Measurements from ENCODE around the gene CORO2A. TPM values are rescaled to one million over a fixed set of nuclear protein-coding genes. Genes with fewer than 3 reads are reported as not detected.

Gene CORO2A
- total and polyA plus RNA-seq, 2 of the 4 experiments (the other 2 are of a cell fraction): 1.9 to 2.2 TPM

GRCh38 chr9:98132806-98133631 is 59.4 kb downstream of the CORO2A start:
- BruUV-seq (replicated peaks): no TSS peak
- no peak overlapping the region for H2BK120ac ChIP-seq (ENCODE audit: low read depth, low read length)
- POLR2A ChIA-PET (ENCODE audit: unreplicated experiment): no interaction called here
- H3K79me1 ChIP-seq (ENCODE audit: low read depth in 1 of 2, low read length in 2 of 2): no peaks in the 10 kb centered on the region
- no peak overlapping the region for H3K56ac ChIP-seq (ENCODE audit: extremely low read depth, insufficient read depth, low read length)
- no peak overlapping the region for H2AK5ac ChIP-seq (ENCODE audit: low read depth, low read length)
- no peak overlapping the region for H2AK9ac ChIP-seq (replicated peaks; ENCODE audit: low read depth, low read length, poor library complexity)
- no peak overlapping the region for H3K4me3 ChIP-seq (ENCODE audit: insufficient read depth, low read depth, low read length)
- H3K23ac ChIP-seq (ENCODE audit: low read depth, low read length): no peak overlapping the region
- 88% methylated on average over 3 of the region's 14 CpGs; no CpG with 5 or more reads in 1 of the 2 experiments for WGBS, 2 experiments (ENCODE audit: extremely low coverage in 2 of 2, insufficient read length in 1 of 2)
- intact Hi-C loops (cut with micrococcal nuclease): no loop called here
- no peak overlapping the region for H4K91ac ChIP-seq (ENCODE audit: insufficient read depth, low read depth, low read length)
- H3K4me2 ChIP-seq (ENCODE audit: low read depth, low read length): no peak overlapping the region
- H3K9me3 ChIP-seq (ENCODE audit: control insufficient read depth, insufficient read depth, low read length): no peaks in the 10 kb centered on the region
- no peak overlapping the region for H4K8ac ChIP-seq (ENCODE audit: low read depth in 2 of 2, low read length in 2 of 2)
- dilution Hi-C loops (cut with HindIII; ENCODE audit: low sequenced_read_pairs, unreplicated experiment): no loop called here
- ATAC-seq (ENCODE audit: low read depth): no peak
- no peaks in the 10 kb centered on the region for H3K9me1 ChIP-seq (ENCODE audit: insufficient read depth, low read length)
- no peaks in the 10 kb centered on the region for H4K20me1 ChIP-seq (ENCODE audit: insufficient read depth, low read length)
- H3K27ac ChIP-seq (ENCODE audit: insufficient read depth, low read length): no peak overlapping the region
- H4K5ac ChIP-seq (ENCODE audit: low read depth, low read length): no peak overlapping the region
- H2AFZ ChIP-seq (replicated peaks; ENCODE audit: low read length, poor library complexity): no peak overlapping the region
- peaks cover 2% of the 10 kb centered on the region for H3K27me3 ChIP-seq (ENCODE audit: control insufficient read depth, insufficient read depth, low read length)
- H2BK15ac ChIP-seq (ENCODE audit: low read depth, low read length): no peak overlapping the region
- H2BK5ac ChIP-seq (ENCODE audit: low read depth, low read length, poor library complexity, severe bottlenecking): no peak overlapping the region
- no peaks in the 10 kb centered on the region for H3K4me1 ChIP-seq (ENCODE audit: control insufficient read depth, insufficient read depth, low read length)
- no peak overlapping the region for H3K9ac ChIP-seq (ENCODE audit: low read depth, low read length)
- CTCF ChIA-PET: interaction anchor here (1.0 kb wide), 1 partner anchor 12 kb away, joined by 3 read pairs; no protein-coding TSS in a partner anchor
- in situ Hi-C loops (cut with MboI; ENCODE audit: low sequenced_read_pairs): no loop called here
- TF ChIP-seq, protein P1, sequence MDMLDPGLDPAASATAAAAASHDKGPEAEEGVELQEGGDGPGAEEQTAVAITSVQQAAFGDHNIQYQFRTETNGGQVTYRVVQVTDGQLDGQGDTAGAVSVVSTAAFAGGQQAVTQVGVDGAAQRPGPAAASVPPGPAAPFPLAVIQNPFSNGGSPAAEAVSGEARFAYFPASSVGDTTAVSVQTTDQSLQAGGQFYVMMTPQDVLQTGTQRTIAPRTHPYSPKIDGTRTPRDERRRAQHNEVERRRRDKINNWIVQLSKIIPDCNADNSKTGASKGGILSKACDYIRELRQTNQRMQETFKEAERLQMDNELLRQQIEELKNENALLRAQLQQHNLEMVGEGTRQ (IDR thresholded peaks at IDR 0.05; ENCODE audit: low read depth, low read length): no peak
- no peak for TF ChIP-seq RCOR1 (IDR thresholded peaks at IDR 0.05; ENCODE audit: insufficient replicate concordance, low read length)
- no peak for TF ChIP-seq RAD21 (IDR thresholded peaks at IDR 0.05; ENCODE audit: low read length)
- no peak for TF ChIP-seq CEBPB (IDR thresholded peaks at IDR 0.05; ENCODE audit: low read depth, low read length)
- no peak for TF ChIP-seq BHLHE40 (IDR thresholded peaks at IDR 0.05; ENCODE audit: low read depth, low read length)
- no peak for DNase-seq
- no peaks in the 10 kb centered on the region for H3K36me3 ChIP-seq (ENCODE audit: control insufficient read depth, insufficient read depth, low read length)
- no peak overlapping the region for H3K18ac ChIP-seq (ENCODE audit: low read depth, low read length)
- no peak overlapping the region for H3K4ac ChIP-seq (ENCODE audit: low read depth, low read length)
- H3K14ac ChIP-seq (replicated peaks; ENCODE audit: low read depth, low read length): no peak overlapping the region
- H2BK20ac ChIP-seq (ENCODE audit: low read depth, low read length): no peak overlapping the region

All from IMR-90 (cell line).